Measurements from ENCODE around the gene VCPKMT. TPM values are rescaled to one million over a fixed set of nuclear protein-coding genes. Genes with fewer than 3 reads are reported as not detected.

Gene VCPKMT
- polyA plus RNA-seq, 1 experiment, result 3.8 TPM

- Histone ChIP-seq H3K36me3 (ENCODE audit: control insufficient read depth, insufficient read depth, low read length) (peaks cover 7% of the 10 kb centered on the region), H3K27me3 (ENCODE audit: control insufficient read depth, insufficient read depth, low read length) (no peaks in the 10 kb centered on the region), H3K4me3 (ENCODE audit: low read depth, low read length) (no peak overlapping the region)
- TF ChIP-seq, protein P1, sequence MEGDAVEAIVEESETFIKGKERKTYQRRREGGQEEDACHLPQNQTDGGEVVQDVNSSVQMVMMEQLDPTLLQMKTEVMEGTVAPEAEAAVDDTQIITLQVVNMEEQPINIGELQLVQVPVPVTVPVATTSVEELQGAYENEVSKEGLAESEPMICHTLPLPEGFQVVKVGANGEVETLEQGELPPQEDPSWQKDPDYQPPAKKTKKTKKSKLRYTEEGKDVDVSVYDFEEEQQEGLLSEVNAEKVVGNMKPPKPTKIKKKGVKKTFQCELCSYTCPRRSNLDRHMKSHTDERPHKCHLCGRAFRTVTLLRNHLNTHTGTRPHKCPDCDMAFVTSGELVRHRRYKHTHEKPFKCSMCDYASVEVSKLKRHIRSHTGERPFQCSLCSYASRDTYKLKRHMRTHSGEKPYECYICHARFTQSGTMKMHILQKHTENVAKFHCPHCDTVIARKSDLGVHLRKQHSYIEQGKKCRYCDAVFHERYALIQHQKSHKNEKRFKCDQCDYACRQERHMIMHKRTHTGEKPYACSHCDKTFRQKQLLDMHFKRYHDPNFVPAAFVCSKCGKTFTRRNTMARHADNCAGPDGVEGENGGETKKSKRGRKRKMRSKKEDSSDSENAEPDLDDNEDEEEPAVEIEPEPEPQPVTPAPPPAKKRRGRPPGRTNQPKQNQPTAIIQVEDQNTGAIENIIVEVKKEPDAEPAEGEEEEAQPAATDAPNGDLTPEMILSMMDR (IDR thresholded peaks at IDR 0.05; ENCODE audit: insufficient read depth, low read depth, low read length), result no peak
- ChIA-PET CTCF (interaction anchor here (1.0 to 2.7 kb wide), 3 partner anchors 252 to 261 kb away, joined by 3 to 13 read pairs (median 6); partner anchors contain the start of gene NEMF), POLR2A (no interaction called here)
- DNase-seq (ENCODE audit: low read depth), result no peak
Observed at GRCh38 chr14:50113381-50114035, 2.9 kb downstream of the VCPKMT start.

GRCh38 chr14:50110323-50111037 lies 5.9 kb downstream of the VCPKMT start:
- POLR2A ChIA-PET, result no interaction called here

DNA sequence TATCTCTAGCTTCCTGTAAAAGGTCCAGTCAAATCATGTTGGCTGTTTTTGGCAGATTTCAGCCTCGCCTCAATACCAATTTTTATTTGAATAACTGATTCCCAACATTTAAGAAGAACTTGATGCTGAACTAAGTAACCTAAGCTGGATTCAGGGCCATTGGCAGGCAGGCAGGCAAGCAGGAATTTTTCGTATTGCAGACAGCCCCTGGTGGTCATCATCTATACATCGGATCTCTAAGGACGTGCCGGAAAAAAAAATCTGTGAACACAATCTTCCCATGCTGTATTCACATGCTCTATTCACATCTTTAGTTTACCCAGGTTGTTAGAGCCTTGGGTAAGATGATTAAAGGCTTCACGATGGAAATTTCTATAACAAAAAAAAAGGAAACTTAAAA lies 7.0 kb downstream of the VCPKMT start:
- TF ChIP-seq, protein P1 (IDR thresholded peaks at IDR 0.05; ENCODE audit: insufficient read depth, low read depth, low read length), result peak; percentile 37; the same call in 1 of the 2 replicates
- CTCF ChIA-PET, result interaction anchor here (0.6 to 10.2 kb wide), 3 partner anchors 229 to 269 kb away, joined by 3 to 113 read pairs (median 6); no protein-coding TSS in a partner anchor
- POLR2A ChIA-PET, result no interaction called here

More at GRCh38 chr14:50110323-50111037, 5.9 kb downstream of the VCPKMT start:
- CTCF ChIA-PET, result interaction anchor here (0.9 to 10.2 kb wide), 2 partner anchors 247 to 258 kb away, joined by 4 to 113 read pairs; partner anchors contain the start of gene NEMF
- Histone ChIP-seq H3K27me3 (ENCODE audit: control insufficient read depth, insufficient read depth, low read length) (no peaks in the 10 kb centered on the region), H3K36me3 (ENCODE audit: control insufficient read depth, insufficient read depth, low read length) (peaks cover 7% of the 10 kb centered on the region), H3K4me3 (ENCODE audit: low read depth, low read length) (no peak overlapping the region)
- TF ChIP-seq, protein P1 (IDR thresholded peaks at IDR 0.05; ENCODE audit: insufficient read depth, low read depth, low read length), result no peak
- no peak for DNase-seq (ENCODE audit: low read depth)

DNA sequence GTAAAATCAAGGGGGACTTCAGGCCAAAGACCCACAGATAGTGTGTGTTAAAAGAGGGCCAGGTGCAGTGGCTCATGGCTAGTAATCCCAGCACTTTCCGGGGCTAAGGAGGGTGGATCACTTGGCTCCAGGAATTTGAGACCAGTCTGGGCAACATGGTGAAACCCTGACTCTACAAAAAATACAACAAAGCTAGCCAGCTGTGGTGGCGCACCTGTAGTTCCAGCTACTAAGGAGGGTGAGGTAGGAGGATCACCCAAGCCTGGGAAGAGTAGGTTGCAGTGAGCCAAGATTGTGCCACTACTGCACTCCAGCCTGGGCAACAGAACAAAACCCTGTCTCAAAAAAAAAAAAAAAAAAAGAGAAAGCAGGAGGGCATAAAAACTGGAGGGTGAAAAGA lies 8.5 kb downstream of the VCPKMT start:
- ChIA-PET POLR2A (no interaction called here), CTCF (interaction anchor here (2.2 to 10.2 kb wide), 2 partner anchors 245 to 255 kb away, joined by 5 to 113 read pairs; partner anchors contain the start of gene NEMF)
- Histone ChIP-seq H3K36me3 (ENCODE audit: control insufficient read depth, insufficient read depth, low read length) (peaks cover 5% of the 10 kb centered on the region), H3K4me3 (ENCODE audit: low read depth, low read length) (no peak overlapping the region), H3K27me3 (ENCODE audit: control insufficient read depth, insufficient read depth, low read length) (no peaks in the 10 kb centered on the region)
- no peak for DNase-seq (ENCODE audit: low read depth)
- TF ChIP-seq, protein P1 (IDR thresholded peaks at IDR 0.05; ENCODE audit: insufficient read depth, low read depth, low read length), result no peak

More for the DNA sequence above, 7.0 kb downstream of the VCPKMT start:
- no peak for DNase-seq (ENCODE audit: low read depth)
- Histone ChIP-seq H3K4me3 (ENCODE audit: low read depth, low read length) (no peak overlapping the region), H3K36me3 (ENCODE audit: control insufficient read depth, insufficient read depth, low read length) (peaks cover 6% of the 10 kb centered on the region), H3K27me3 (ENCODE audit: control insufficient read depth, insufficient read depth, low read length) (no peaks in the 10 kb centered on the region)

GRCh38 chr14:50106178-50106577 lies 10.2 kb downstream of the VCPKMT start:
- POLR2A ChIA-PET, result no interaction called here
- CTCF ChIA-PET, result interaction anchor here (1.0 to 10.2 kb wide), 4 partner anchors 154 to 254 kb away, joined by 3 to 113 read pairs (median 4); partner anchors contain the start of gene NEMF
- TF ChIP-seq, protein P1 (IDR thresholded peaks at IDR 0.05; ENCODE audit: insufficient read depth, low read depth, low read length), result no peak

More at GRCh38 chr14:50106178-50106577, 10.2 kb downstream of the VCPKMT start:
- no peak for DNase-seq (ENCODE audit: low read depth)
- Histone ChIP-seq H3K4me3 (ENCODE audit: low read depth, low read length) (no peak overlapping the region), H3K27me3 (ENCODE audit: control insufficient read depth, insufficient read depth, low read length) (no peaks in the 10 kb centered on the region), H3K36me3 (ENCODE audit: control insufficient read depth, insufficient read depth, low read length) (peaks cover 2% of the 10 kb centered on the region)

All from BJ (cell line).